ENCODE measurements around the gene VWDE. TPM values are rescaled to one million over a fixed set of nuclear protein-coding genes. Genes with fewer than 3 reads are reported as not detected.

The VWDE gene
- total RNA-seq, 2 donors from 2014 or later, result 0.31 TPM; not detected in 1

GRCh38 chr7:12337095-12337494, 66.6 kb downstream of the VWDE start:
- no peaks in the 10 kb centered on the region for H3K4me1 Mint-ChIP-seq (ENCODE audit: low read depth in 2 of 2)
- no peaks in the 10 kb centered on the region for H3K36me3 Mint-ChIP-seq
- no peak for DNase-seq (ENCODE audit: low spot score)
- no peaks in the 10 kb centered on the region for H3K27me3 Mint-ChIP-seq
- no peak for ATAC-seq
- no peaks in the 10 kb centered on the region for H3K9me3 Mint-ChIP-seq
- no peak overlapping the region for H3K4me3 Mint-ChIP-seq
- no peak overlapping the region for H3K27ac Mint-ChIP-seq

- Mint-ChIP-seq H3K27me3 (peaks cover 3 to 14% of the 10 kb centered on the region in 2 donors), H3K4me3 (no peak overlapping the region), H3K36me3 (no peaks in the 10 kb centered on the region), H3K9me3 (no peaks in the 10 kb centered on the region), H3K27ac (no peak overlapping the region), H3K4me1 (ENCODE audit: low read depth in 2 of 2) (no peaks in the 10 kb centered on the region)
- DNase-seq (ENCODE audit: low spot score) (no peak), ATAC-seq (no peak)
Measured at GRCh38 chr7:12328888-12329770, 74.5 kb downstream of the VWDE start.

- ATAC-seq (no peak), DNase-seq (ENCODE audit: low spot score) (no peak)
- H3K4me1 Mint-ChIP-seq (ENCODE audit: low read depth in 2 of 2), result no peaks in the 10 kb centered on the region
- H3K4me3 Mint-ChIP-seq, result no peak overlapping the region
- no peak overlapping the region for H3K27ac Mint-ChIP-seq
- no peaks in the 10 kb centered on the region for H3K9me3 Mint-ChIP-seq
- H3K36me3 Mint-ChIP-seq, result no peaks in the 10 kb centered on the region
- peaks cover 3 to 14% of the 10 kb centered on the region in 2 donors for H3K27me3 Mint-ChIP-seq
Measured at GRCh38 chr7:12327922-12328321, 75.7 kb downstream of the VWDE start.

- Mint-ChIP-seq H3K27me3 (peaks cover 3 to 7% of the 10 kb centered on the region in 2 donors), H3K36me3 (no peaks in the 10 kb centered on the region), H3K4me1 (ENCODE audit: low read depth in 2 of 2) (no peaks in the 10 kb centered on the region), H3K27ac (no peak overlapping the region), H3K4me3 (no peak overlapping the region), H3K9me3 (no peaks in the 10 kb centered on the region)
- no peak for DNase-seq (ENCODE audit: low spot score)
- ATAC-seq, result no peak
Measured at GRCh38 chr7:12325646-12326045, 78.0 kb downstream of the VWDE start.

GRCh38 chr7:12323415-12323814, 80.2 kb downstream of the VWDE start:
- DNase-seq (ENCODE audit: low spot score) (no peak), ATAC-seq (no peak)
- H3K36me3 Mint-ChIP-seq, result no peaks in the 10 kb centered on the region
- no peaks in the 10 kb centered on the region for H3K4me1 Mint-ChIP-seq (ENCODE audit: low read depth in 2 of 2)
- H3K27me3 Mint-ChIP-seq, result peaks cover 0 to 3% of the 10 kb centered on the region in 2 donors
- no peaks in the 10 kb centered on the region for H3K9me3 Mint-ChIP-seq
- no peak overlapping the region for H3K27ac Mint-ChIP-seq
- no peak overlapping the region for H3K4me3 Mint-ChIP-seq

- Mint-ChIP-seq H3K27ac (no peak overlapping the region), H3K27me3 (peaks cover 0 to 3% of the 10 kb centered on the region in 2 donors), H3K9me3 (no peaks in the 10 kb centered on the region)
Measured at GRCh38 chr7:12322903-12323300, 80.8 kb downstream of the VWDE start.

GRCh38 chr7:12322284-12322902, 81.3 kb downstream of the VWDE start:
- Mint-ChIP-seq H3K9me3 (no peaks in the 10 kb centered on the region), H3K27me3 (peaks cover 0 to 3% of the 10 kb centered on the region in 2 donors), H3K4me3 (no peak overlapping the region), H3K4me1 (ENCODE audit: low read depth in 2 of 2) (no peaks in the 10 kb centered on the region), H3K27ac (no peak overlapping the region), H3K36me3 (no peaks in the 10 kb centered on the region)
- DNase-seq (ENCODE audit: low spot score) (no peak), ATAC-seq (no peak)

More at GRCh38 chr7:12322903-12323300, 80.8 kb downstream of the VWDE start:
- no peaks in the 10 kb centered on the region for H3K36me3 Mint-ChIP-seq
- no peak for ATAC-seq
- DNase-seq (ENCODE audit: low spot score), result no peak
- H3K4me1 Mint-ChIP-seq (ENCODE audit: low read depth in 2 of 2), result no peaks in the 10 kb centered on the region
- no peak overlapping the region for H3K4me3 Mint-ChIP-seq

GRCh38 chr7:12320987-12321647, 82.5 kb downstream of the VWDE start:
- Mint-ChIP-seq H3K4me3 (no peak overlapping the region), H3K4me1 (ENCODE audit: low read depth in 2 of 2) (no peaks in the 10 kb centered on the region)

GRCh38 chr7:12320241-12320986, 83.3 kb downstream of the VWDE start:
- H3K4me1 Mint-ChIP-seq (ENCODE audit: low read depth in 2 of 2), result no peaks in the 10 kb centered on the region
- no peak for ATAC-seq
- peaks cover 3 to 6% of the 10 kb centered on the region in 2 donors for H3K27me3 Mint-ChIP-seq
- no peaks in the 10 kb centered on the region for H3K36me3 Mint-ChIP-seq
- no peak overlapping the region for H3K4me3 Mint-ChIP-seq
- DNase-seq (ENCODE audit: low spot score), result no peak
- no peaks in the 10 kb centered on the region for H3K9me3 Mint-ChIP-seq
- H3K27ac Mint-ChIP-seq, result no peak overlapping the region

More at GRCh38 chr7:12320987-12321647, 82.5 kb downstream of the VWDE start:
- DNase-seq (ENCODE audit: low spot score) (no peak), ATAC-seq (no peak)
- H3K27me3 Mint-ChIP-seq, result peaks cover 3 to 4% of the 10 kb centered on the region in 2 donors
- H3K9me3 Mint-ChIP-seq, result no peaks in the 10 kb centered on the region
- no peaks in the 10 kb centered on the region for H3K36me3 Mint-ChIP-seq
- H3K27ac Mint-ChIP-seq, result no peak overlapping the region

GRCh38 chr7:12317675-12318074, 86.0 kb downstream of the VWDE start:
- DNase-seq (ENCODE audit: low spot score) (no peak), ATAC-seq (no peak)
- H3K9me3 Mint-ChIP-seq, result no peaks in the 10 kb centered on the region

GRCh38 chr7:12316925-12317324, 86.7 kb downstream of the VWDE start:
- H3K27ac Mint-ChIP-seq, result no peak overlapping the region
- H3K4me1 Mint-ChIP-seq (ENCODE audit: low read depth in 2 of 2), result no peaks in the 10 kb centered on the region
- H3K27me3 Mint-ChIP-seq, result peaks cover 6 to 14% of the 10 kb centered on the region in 2 donors
- H3K36me3 Mint-ChIP-seq, result no peaks in the 10 kb centered on the region
- DNase-seq (ENCODE audit: low spot score), result no peak
- H3K9me3 Mint-ChIP-seq, result no peaks in the 10 kb centered on the region
- no peak for ATAC-seq
- H3K4me3 Mint-ChIP-seq, result no peak overlapping the region

More at GRCh38 chr7:12317675-12318074, 86.0 kb downstream of the VWDE start:
- Mint-ChIP-seq H3K27ac (no peak overlapping the region), H3K4me3 (no peak overlapping the region), H3K4me1 (ENCODE audit: low read depth in 2 of 2) (no peaks in the 10 kb centered on the region), H3K27me3 (peaks cover 3 to 7% of the 10 kb centered on the region in 2 donors), H3K36me3 (no peaks in the 10 kb centered on the region)

- H3K9me3 Mint-ChIP-seq, result no peaks in the 10 kb centered on the region
- H3K4me1 Mint-ChIP-seq (ENCODE audit: low read depth in 2 of 2), result no peaks in the 10 kb centered on the region
- H3K36me3 Mint-ChIP-seq, result no peaks in the 10 kb centered on the region
- H3K4me3 Mint-ChIP-seq, result no peak overlapping the region
- ATAC-seq (no peak), DNase-seq (ENCODE audit: low spot score) (no peak)
- H3K27me3 Mint-ChIP-seq, result peaks cover 6 to 20% of the 10 kb centered on the region in 2 donors
- no peak overlapping the region for H3K27ac Mint-ChIP-seq
Measured at GRCh38 chr7:12315049-12315448, 88.6 kb downstream of the VWDE start.

GRCh38 chr7:12314199-12314598, 89.5 kb downstream of the VWDE start:
- no peaks in the 10 kb centered on the region for H3K4me1 Mint-ChIP-seq (ENCODE audit: low read depth in 2 of 2)
- no peak overlapping the region for H3K27ac Mint-ChIP-seq
- H3K27me3 Mint-ChIP-seq, result peaks cover 6 to 24% of the 10 kb centered on the region in 2 donors
- no peak for DNase-seq (ENCODE audit: low spot score)
- ATAC-seq, result peak in 1 of 2 donors; percentile 66
- H3K9me3 Mint-ChIP-seq, result no peaks in the 10 kb centered on the region
- no peak overlapping the region for H3K4me3 Mint-ChIP-seq
- no peaks in the 10 kb centered on the region for H3K36me3 Mint-ChIP-seq

All from natural killer cell treated with Interleukin-12 subunit alpha and Interleukin-12 subunit beta and Interleukin-15 and Interleukin-18, amount 100 ng/mL, for 72 hours (primary cell).